Non-pigmented ciliary epithelial cell (primary cell): ENCODE measurements around the gene CDK11B.

Experiments
- DNase-seq: peaks from one replicate; pipeline ENCODE4 v3.0.0-alpha.2; 2010; ENCODE audit warnings: low read depth

Gene CDK11B

DNA sequence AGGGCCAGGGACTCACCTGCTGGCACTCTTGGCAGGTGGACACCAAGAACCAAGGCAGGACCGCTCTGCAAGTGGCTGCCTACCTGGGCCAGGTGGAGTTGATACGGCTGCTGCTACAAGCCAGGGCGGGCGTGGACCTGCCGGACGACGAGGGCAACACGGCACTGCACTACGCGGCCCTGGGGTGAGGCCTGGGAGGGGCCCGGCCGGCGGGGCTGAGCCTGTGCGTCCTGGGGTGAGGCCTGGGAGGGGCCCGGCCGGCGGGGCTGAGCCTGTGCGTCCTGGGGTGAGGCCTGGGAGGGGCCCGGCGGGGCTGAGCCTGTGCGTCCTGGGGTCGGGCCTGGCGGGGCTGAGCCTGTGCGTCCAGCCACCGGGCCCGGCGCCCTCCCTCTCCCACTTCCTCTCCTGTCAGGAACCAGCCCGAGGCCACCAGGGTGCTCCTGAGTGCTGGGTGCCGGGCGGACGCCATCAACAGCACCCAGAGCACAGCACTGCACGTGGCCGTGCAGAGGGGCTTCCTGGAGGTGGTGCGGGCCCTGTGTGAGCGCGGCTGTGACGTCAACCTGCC, 31.5 kb downstream of the CDK11B start:
- no peak for DNase-seq

DNA sequence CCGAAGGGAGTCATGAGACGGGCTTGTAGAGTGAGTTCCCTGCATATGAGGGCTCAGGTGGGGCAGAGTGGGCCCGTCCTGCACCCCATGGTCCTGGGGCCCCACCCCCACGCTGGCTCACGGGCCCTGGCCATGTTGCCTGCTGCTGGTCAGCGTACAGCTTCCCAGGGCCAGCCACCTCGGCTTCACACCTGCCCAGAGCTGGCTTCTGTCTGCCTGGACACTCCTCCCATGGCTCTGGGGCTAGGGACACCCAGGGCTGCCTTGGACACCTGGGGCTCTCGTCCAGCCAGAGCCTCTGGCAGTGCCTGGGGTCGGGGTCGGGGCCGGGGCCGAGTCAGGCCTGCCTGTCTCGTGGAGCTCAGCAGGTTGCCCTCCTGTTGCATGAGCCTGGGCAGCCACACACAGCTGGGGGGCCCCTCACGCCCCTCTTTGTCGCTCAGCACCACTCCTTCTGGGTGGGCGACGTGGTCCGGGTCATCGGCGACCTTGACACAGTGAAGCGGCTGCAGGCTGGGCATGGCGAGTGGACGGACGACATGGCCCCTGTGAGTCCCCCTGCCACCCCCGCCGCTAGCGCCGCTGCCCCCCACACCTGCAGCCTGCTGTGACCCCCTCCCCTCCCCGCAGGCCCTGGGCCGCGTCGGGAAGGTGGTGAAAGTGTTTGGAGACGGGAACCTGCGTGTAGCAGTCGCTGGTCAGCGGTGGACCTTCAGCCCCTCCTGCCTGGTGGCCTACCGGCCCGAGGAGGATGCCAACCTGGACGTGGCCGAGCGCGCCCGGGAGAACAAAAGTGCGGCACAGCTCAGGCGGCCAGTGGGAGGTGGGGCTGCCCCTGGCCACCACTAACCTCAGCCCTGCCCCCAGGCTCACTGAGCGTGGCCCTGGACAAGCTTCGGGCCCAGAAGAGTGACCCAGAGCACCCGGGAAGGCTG, 32.3 kb downstream of the CDK11B start:
- DNase-seq: no peak

DNA sequence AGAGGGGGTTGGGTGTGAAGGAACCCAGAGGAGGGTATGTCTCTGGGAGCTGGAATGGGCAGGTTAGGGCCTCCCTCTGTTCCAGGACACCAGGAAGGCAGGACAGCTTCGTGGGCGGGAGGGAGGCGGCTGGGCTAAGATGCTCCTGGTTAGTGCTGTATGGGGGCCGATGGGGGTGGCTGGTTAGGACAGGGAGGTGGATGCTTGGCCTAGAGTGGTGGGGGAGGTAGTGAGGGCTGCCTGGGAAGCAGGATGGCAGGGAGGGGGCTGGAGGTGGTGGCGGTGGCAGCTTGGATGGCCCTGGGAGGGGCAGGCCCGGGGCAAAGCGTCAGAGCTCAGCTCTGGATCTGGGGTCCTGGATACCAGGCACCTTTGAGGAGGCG, 33.0 kb downstream of the CDK11B start:
- no peak for DNase-seq

DNA sequence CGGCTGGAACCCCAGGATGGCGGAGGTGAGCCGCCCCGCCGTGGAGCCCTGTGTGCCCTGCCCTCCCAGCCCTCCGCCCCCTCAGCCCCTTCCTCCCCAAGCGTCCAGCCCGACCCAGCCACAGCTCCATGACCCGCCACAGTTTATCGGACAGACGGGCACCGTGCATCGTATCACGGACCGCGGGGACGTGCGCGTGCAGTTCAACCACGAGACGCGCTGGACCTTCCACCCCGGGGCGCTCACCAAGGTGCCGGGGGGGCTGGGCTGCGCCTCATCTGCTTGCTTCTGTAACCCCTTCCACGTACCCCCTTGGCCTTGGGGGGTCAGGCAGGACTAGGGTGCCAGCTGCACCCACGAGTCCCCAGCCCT, 33.4 kb downstream of the CDK11B start:
- no peak for DNase-seq

DNA sequence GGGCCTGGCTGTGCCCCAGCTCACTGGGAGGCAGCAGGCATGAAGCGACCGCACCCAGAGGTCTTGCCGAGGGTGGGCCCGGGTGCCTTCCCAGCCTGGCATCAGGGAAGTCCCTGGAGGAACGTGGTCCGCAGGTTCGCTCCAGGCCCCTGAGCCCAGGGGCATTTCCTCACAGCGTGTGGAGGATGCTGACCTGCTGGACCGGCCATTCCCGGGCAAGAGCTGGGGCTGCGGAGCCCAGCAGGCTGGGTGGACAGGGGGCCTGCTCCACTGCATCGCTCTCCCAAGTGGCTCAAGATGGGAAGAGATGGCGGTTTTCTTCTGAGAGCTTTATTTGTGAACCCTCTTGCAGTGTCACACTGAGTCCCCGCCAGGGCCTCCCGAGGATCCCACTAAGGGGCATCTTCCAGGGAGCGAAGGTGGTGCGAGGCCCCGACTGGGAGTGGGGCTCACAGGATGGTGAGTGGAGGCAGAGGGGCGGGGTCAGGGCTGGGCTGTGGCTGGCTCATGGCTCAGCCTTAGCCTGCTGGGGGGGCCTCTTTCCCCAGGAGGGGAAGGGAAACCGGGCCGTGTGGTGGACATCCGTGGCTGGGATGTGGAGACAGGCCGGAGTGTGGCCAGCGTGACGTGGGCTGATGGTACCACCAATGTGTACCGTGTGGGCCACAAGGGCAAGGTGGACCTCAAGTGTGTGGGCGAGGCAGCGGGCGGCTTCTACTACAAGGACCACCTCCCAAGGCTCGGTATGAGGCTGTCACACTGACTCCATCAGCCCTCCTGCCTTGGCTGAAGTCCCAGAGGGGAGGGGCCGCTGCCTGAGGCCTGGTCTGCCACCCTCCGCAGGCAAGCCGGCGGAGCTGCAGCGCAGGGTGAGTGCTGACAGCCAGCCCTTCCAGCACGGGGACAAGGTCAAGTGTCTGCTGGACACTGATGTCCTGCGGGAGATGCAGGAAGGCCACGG, 34.1 kb downstream of the CDK11B start:
- DNase-seq: no peak

DNA sequence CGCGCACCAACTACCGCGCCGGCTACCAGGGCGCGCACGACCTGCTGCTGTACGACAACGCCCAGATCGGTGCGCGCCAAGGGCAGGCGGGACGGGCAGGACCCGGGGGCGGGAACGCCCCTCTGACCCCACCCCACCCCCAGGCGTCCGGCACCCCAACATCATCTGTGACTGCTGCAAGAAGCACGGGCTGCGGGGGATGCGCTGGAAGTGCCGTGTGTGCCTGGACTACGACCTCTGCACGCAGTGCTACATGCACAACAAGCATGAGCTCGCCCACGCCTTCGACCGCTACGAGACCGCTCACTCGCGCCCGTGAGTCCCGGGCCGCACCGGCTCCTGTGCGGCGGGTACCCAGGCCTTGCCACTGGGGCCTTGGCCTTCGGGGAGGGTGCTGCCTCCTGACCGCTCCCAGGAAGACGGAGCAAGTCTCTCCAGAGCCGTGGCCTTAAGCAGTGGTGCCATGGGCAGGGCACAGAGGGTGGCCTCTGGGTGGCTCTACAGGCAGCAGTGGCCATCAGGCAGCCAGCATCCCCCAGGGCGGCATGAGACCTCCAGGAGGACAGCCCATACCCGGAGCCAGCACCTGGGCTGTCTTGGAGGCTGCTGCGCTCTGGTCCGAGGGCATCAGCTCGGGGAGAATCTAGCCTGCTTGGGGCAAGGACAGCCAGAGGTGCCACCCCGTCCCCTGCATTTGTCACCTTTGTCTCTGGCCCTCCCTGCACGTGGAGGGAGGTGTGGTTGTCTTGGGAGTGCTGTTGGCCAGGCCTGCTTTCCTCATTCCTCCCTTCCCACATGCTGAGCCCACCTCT, 35.0 kb downstream of the CDK11B start:
- no peak for DNase-seq

DNA sequence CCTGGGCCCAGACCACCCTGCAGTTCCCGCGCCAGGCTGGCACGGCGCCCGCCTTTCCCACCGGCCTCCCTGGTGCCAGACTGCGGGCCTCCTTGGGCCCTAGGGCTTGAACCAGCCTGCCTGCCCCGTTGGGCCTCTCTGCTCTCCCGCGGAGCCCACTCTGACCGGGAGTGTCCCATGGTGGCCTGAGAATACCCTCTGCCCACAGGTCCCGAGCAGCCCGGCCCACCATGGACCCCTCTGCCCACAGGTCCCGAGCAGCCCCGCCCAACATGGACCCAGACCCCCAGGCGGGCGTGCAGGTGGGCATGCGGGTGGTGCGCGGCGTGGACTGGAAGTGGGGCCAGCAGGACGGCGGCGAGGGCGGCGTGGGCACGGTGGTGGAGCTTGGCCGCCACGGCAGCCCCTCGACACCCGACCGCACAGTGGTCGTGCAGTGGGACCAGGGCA, 35.6 kb downstream of the CDK11B start:
- no peak for DNase-seq

DNA sequence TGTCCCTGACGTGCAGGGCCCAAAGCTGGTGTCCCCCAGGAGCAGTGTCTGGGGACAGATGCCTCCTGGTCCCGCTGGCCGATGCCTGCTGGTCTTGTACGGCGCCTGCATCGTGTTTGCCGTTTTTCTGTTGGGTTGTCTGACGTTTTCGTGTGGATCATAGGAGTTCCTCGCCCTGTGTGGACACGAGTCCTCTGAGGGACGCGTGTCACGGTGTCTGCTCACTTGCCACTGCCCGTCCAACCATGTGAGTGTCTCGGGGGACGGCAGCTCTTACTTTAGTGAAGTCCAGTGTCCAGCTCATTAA, 36.1 kb downstream of the CDK11B start:
- no peak for DNase-seq

DNA sequence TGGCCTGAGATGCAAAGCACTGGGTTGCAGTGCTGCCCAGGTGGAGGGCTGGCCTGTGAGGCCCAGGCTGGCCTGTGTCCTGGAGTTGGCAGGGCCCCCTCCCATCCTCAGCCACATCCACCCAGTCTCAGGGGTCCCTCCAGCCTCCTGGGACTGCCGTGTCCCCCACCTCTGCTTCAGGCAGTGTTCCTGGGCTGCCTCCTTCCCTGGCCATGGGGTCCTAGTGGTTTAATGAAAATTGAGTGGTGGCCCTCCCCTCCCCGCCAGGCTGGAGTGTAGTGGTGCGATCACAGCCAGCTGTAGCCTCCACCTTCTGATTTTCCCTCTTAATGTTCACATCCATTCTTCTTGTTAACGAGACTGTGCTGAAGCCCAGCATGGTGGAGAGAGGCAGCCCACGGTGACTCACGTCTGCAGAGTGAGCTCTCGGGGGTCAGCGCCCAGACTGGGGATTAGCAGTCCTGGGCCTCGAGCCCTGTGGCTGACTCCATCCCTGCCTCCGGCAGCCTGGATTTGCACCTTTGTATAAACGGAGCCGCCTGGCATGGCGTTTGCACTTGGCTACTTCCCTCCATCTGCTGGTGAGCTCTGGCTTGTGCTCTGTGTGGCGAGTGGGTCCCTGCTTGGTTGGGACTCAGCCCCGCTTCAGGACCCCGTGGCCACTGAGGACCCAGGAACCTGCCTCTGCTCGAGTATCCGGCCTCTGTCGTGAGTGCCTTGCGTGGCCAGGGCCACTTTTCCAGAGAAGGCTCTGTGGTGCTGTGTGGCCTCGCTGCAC, 36.6 kb downstream of the CDK11B start:
- no peak for DNase-seq

DNA sequence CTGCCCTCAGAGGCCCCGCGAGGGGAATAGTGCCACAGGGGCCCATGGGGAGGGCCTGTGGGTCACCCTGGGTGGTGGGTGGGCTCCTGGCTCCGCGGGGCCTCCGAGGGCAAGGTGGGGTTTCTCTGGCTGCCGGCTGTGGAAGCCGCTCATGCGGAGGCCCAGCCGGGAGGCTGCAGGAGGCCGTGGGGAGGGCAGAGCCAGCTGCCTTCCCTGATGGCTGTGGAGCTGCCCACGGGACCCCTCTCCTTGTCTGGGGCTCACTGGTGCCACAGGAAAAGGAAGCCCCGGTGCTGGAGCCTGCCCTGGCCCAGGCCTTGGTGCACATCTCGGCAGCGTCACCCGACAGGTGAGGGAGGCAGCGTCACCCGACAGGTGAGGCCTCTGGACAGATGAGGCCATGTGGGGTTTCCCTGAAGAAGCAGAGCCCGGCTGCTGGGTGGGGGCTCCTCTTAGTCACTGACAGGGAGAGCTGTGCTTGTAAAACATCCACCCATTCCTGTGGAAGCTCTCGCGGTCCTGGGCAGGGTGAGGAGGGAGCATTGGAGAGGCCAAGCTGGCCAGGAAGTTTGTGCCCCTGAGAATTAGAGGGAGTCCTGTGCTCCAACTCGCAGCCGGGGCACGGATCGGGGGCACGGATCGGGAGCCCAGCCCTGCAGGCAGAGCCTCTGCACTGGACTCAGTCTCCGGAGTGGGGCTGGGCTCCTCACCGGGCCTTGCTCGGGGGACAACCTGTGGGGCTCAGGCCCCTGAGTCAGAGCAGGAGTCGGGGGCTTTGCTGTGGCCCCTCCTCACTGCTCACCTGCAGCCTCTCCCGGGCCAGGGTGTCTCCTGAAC, 37.4 kb downstream of the CDK11B start:
- no peak for DNase-seq

DNA sequence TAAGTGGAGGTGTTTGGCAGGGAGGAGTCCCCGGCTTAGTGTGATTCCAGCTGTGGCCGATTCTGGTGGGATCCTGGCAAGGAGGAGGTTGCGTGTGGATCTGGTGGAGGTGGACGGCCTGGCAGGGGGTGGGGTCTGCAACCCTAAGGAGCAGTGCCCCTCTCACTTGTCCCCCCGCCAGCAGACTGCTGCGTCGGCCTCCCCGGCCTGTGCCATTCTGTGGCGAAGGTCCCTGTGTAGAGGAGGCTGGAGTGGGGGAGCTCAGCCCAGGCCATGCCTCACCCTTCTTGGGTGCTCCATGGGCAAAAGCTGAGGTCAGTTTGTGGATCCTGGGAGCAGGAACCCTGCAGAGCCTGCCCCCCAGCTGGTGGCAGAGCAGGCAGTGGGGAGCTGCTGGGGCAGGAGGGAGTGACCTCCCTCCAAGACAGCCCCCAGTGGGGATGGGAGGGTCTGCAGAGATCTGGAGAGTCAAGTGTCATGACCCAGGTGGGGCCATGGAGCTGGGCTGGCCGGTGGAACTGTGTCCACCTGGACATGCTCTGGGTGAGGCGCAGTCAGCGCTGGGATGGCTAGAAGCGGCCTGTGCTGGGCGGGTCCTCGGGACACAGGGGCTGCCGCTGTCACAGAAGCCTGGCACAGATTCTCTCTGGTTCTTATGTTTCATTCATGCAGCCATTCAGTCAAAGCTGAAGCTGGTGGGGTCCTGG, 38.2 kb downstream of the CDK11B start:
- no peak for DNase-seq

DNA sequence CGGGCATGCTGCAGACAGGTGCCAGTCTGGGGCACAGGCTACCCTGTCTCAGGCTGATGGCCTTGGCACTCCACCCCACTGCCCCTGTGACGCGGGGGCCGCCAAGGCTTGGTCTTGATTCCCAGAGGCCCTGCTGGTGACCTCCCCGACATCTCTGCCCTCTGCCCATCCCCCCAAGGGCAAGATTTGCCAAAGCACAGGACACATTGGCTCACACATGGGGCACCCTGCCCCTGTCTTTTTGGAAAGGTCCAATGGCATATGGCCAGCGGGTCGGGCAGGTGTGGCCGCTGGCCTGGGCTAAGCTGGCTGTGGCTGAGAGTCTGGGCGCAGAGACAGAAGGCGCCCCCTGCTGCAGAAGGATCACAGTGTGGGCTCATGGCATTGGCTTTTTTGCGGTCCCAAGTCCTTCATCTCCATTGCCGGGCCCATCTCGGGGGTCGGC, 38.9 kb downstream of the CDK11B start:
- DNase-seq: no peak

DNA sequence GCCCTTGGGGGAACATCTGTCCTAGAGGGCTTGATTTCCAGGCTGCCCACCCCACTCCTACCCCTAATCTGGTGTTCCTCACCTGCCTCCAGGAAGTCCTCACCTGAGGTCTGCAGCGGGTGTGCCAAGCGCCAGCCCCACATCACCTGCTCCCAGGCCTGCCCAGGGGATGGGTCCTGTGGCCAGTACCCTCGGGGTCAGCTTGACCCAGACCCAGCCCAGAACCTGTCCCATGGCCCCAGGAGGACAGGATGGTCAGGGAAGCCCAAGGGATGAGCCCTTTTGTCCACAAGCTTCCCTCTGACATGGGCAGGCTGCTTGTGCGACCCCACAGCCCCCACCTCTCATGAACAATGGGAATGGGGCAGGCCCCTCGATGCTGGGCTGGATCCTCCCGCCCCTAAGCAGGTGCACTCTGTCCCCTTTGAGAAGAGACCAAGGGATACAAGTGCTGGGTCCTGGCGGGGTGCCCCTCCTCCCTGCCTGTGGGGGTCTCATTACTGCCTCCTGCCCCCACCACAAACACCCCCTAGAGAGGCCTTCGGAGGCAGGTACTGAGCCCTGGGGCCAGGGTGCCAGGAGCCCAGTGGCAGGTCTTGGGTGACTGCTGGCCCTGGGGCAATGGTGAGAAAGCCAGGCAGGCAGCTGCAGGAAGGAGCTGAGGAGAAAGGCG, 40.3 kb downstream of the CDK11B start:
- no peak for DNase-seq

DNA sequence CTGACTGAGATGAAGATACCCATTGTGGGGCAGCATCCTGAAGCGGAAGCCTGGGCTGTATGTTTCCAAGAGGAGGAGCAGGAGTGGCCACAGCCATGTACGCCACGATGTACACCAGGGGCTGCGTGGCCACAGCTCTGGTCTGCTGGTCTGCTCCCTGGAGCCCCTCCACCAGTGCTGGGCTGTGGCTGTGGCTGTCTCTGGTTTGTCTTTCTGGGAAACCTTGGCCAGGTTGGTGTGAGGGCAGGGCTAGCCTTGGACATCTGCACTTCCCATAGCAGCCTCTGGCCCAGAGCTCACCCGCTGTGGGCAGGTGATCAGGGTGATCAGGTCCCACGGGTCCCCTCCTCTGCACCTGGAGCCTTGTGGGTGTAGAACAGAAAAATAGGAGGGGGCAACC, 40.9 kb downstream of the CDK11B start:
- no peak for DNase-seq

DNA sequence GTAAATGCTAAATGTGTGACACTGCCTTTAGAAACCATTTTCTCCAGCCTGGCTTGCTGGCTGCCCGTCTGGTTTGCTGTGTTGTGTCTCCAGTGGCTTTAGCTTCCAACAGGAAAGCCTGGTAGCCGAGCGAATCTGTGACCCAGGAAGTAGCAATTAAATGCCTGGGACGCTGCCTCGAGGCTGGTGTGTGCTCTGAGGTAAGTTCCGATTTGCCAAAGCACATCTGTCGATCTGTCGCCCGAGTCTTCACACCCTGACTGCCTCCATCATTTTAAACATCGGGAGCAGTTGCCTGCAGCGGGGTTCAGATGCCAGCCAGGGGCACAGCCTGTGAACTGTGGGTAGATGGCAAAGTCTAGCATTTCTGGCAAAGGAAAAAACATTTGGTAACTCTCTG, 41.3 kb downstream of the CDK11B start:
- DNase-seq: no peak

DNA sequence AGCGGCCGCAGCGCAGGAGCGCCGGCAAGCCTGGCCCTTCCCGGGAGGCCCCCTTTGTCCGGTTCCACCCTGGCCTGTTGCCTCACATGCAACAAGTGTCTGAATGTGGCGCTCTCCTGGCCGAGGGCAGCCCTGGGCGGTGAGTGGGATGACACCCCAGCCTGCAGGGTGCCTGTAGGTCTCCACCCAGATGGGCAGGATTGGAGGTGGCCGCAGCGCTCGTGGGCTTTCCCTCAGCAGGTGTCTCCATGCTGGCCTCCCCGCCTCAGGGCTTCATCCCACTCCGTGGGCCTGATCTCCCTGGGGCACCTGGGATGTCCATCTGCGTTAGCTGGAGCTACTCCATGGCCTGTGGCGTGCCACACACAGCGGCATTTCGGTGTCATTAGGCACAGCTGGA, 42.0 kb downstream of the CDK11B start:
- DNase-seq: no peak

DNA sequence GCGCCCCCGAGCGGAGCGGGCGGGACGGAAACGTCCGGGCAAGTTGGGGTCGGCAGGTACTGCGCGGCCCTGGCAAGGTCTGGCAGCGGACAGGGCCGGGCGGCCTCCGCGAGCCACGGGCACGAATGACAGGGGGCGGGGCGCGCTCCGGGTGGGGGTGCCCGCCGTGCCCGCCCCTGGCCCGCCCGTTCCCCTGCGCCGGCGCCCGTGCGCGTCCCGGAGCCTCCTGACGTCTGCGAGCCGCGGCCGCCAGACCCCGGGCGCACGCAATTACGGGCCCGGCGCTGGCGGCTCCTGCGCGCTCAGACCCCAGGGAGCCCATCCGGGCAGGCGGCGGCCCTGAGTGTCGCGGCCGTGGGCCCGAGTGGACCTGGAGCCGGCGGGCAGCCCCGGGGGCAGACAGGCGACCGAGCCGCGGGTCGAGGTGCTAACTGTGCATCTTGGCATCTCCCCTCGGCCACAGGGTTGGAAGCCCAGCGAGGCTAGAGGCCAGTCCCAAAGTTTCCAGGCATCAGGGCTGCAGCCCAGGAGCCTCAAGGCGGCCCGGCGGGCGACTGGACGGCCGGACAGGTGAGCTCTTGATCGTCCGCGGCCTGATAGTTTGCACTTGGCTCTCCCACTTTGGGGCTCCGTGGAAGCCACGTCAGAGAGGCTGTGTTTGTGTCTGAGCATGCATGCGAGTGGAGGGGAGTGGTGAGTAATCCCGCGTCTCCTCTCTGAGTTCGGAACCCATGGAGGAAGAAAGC, 42.6 kb downstream of the CDK11B start:
- DNase-seq: no peak
